Hypothalamus (tissue), 51 donors: ENCODE measurements around the gene LMAN2.
"Not testable (repeated sequence)": the region's sequence is repeated elsewhere in the genome, so short reads cannot be mapped to it uniquely, and the experiment has no call there.

ENCODE experiments used
- DNase-seq, 51 donors: peaks; one replicate each; lab custom pipeline; 2025; lab: John Stamatoyannopoulos, UW

LMAN2 gene

DNA sequence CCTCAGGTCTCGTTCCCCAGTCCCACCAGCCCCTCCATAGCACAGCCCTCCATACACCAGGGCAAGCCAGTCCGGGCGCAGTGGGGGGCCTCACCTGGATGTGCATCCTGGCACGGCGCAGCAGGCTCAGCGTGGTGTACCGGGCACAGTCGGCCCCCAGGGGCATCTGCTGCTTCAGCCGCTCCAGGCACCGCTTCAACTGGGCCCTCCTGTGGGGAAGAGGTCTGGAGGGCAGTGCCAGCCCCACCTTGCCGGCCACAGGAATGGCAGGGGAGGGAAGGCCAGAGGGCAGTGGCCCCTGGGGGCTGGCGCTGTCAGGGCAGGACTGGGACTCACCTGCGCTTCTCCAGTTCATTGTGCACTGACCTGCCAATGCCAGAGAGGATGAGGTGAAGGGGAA is 41.1 kb downstream of the LMAN2 start:
- no peak for DNase-seq

- peak in 7 of 51 donors; percentile 14 to 31 (median 27) for DNase-seq
Observed at GRCh38 chr5:177309351-177310191, 41.9 kb downstream of the LMAN2 start.

DNA sequence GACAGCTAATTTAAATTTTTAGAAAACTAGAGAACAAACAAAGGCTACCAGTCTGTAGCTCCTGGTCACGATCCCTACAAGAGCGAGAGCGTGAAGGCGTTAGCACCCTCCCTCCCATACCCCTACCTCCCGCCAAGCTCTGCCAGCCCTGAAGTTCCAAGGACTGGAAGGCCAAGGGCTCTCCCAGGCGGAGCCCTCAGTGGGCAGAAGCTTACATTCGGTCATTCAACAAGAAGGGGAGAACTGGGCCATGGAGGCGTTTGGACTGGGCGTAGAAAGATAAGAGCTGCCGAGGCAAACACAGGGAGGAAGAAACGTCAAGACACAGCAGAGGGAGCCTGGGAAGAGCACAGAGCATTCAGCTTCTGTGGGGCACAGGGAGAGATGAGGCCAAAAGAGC is 42.7 kb downstream of the LMAN2 start:
- DNase-seq = no peak

- DNase-seq = no peak
Observed at GRCh38 chr5:177307544-177308363, 43.7 kb downstream of the LMAN2 start.

GRCh38 chr5:177306674-177307543 is 44.6 kb downstream of the LMAN2 start:
- DNase-seq = no peak

DNA sequence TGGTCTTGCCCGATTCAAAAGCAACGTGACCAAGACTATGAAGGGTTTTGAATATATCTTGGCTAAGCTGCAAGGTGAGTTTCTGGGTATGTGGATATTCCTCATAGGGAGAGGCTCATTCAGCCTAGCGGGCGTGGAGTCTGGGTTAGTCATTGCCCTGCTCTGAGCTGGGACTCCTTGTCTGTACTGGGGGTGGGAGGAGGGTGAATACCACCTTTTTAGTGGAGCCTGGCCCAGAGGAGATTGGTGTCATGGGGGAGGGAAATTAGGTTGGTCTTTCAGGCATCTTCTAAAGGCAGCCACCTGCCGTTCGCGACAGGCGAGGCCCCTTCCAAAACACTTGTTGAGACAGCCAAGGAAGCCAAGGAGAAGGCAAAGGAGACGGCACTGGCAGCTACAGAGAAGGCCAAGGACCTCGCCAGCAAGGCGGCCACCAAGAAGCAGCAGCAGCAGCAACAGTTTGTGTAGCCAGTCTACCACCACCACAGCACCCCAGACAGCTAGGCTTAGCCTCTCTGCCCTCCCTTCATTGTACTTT is 45.3 kb downstream of the LMAN2 start:
- not testable (repeated sequence) for DNase-seq

- DNase-seq = no peak
Observed at GRCh38 chr5:177304392-177305119, 46.9 kb downstream of the LMAN2 start.

GRCh38 chr5:177303925-177304391 is 47.5 kb downstream of the LMAN2 start:
- DNase-seq = no peak

DNA sequence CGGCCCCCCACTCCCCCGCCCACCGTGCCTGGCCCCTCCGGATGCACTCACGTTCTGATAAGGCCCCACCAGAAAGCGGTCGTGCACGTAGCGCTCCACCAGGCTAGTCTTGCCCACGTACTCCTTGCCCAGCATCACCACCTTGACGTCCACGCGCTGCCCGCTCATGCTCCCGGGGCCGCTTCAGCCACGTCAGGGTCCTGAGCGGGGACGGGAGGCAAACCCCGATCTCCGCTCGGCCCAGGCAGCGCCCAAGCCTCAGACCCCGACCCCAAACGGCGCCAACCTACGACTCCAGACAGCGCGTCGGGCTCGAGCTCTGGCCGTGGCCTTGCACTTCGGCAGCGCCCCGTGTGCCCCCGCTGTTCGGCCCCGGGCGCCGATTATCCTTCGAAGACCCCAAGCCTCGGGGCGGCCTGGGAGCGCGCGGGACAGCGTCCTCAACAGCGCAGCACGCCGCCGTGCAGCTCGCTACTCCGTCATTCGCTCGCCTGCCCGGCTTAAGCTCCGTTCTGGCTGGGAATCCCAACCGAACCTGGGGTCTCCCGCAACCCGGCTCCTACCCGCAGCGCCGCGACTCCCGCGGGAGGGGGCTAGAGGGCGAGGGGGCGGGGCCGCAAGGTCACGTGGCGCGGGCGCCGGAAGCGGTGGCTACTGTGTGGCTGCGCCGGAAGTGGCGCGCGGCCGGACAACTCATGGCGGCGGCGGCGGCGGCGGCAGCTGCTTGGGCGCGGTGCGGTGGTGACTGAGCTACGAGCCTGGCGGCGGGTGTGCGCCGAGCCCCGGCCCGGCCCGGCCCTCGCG is 48.1 kb downstream of the LMAN2 start, which contains the start of the genes PRELID1 and RAB24:
Gene PRELID1, plus strand, starts transcription at position 679 of the 804 bp plus-strand sequence. CDS start 187 bp downstream, outside the sequence.
Gene RAB24, minus strand, starts transcription at position 599 of the 804 bp plus-strand sequence. Its CDS starts 431 bp downstream, at position 168.
- DNase-seq = peak; percentile 20 to 91 (median 78)

GRCh38 chr5:177302354-177303110 is 48.9 kb downstream of the LMAN2 start:
- no peak for DNase-seq

GRCh38 chr5:177301503-177302165 is 49.8 kb downstream of the LMAN2 start:
- no peak for DNase-seq

- no peak for DNase-seq
Observed at GRCh38 chr5:177300951-177301350, 50.5 kb downstream of the LMAN2 start.

- DNase-seq = peak in 9 of 51 donors; percentile 13 to 47 (median 32)
Observed at GRCh38 chr5:177300236-177300880, 51.1 kb downstream of the LMAN2 start.

- DNase-seq = no peak
Observed at GRCh38 chr5:177299697-177300096, 51.8 kb downstream of the LMAN2 start.

DNA sequence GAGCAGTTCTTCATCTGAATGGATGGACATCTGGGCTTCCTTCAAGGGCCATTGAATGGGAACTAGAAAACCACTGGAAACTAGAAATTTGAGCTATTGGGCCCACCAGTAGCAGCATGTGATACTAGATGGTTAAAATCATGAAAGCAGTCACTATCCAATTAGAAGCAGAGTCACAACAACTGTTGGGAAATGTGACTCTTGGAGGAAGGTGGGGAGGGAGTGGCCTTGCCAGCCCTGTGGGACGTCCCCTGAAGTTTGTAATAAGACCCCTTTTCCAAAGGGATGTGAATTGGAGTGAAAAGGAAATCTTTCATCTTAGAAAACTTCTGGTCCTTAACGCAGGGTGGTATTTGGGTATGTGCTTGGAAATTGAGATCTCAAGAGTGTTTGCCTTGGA is 53.5 kb downstream of the LMAN2 start:
- DNase-seq = no peak

DNA sequence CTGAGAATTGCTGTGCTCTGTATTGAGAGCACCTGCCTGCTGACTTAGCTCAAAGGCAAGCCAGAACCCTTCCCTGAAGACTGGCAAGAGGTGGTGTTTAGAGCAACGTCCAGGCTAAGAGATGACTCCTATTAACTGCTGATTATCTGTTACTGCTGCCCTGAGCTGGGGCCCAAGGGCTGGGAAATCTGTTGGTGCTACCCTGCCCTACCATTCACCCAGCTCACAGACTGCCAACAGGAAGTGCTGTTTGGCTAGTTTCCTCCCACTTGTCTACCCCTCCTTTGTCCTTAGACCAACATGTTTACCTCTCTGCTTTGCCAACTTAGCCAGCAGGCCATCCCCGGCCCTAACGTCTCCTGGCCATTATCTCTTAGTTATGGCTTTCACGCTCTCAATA is 54.9 kb downstream of the LMAN2 start:
- no peak for DNase-seq

DNA sequence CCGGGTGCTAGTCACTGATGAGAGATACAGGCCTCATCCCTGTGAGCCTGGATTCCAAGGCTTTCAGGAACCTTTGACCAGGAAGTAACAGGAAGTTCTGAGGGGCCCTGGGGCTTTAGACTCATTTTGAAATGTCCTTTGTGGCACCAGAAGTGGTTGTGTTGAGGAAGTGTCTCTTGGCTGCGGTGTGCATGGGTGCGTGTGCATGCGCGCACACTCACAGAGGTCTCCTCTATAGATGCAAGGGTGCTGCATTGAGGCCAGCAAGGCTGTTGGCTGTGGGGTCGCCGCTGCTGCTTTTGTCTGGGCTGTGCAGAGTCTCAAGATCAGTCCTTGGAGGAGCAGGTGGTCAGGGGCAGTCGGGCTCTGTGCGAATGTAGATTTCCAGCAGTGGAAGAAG is 55.5 kb downstream of the LMAN2 start:
- no peak for DNase-seq
